NCI-H2171 (cell line): Measurements from ENCODE around the gene SRR.
"Not testable (repeated sequence)": the region's sequence is repeated elsewhere in the genome, so short reads cannot be mapped to it uniquely, and the experiment has no call there.

ENCODE experiments used
- DNase-seq: peaks from one replicate; lab custom pipeline; 2025; lab: John Stamatoyannopoulos, UW

Gene SRR

DNA sequence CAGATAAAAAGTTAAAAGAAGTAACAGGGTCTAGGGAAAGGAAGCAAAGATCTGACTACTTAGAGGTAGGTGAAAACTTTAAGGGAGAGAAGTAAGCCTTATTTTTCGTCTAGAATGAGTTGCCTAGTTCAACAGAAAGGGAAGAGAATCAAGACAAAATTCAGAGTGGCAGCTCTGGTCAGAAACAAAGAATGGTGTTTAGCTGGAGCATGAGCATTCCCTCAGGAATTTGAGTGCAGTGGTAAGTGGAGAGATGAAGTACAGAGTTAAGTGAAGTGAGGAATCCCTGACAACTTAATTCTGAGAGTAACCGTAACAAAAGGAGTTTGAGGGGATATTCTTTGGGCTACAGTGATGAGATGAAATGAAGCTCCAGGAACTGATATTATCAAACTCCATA lies 11.7 kb upstream of the SRR start:
- no peak for DNase-seq

GRCh38 chr17:2295575-2295974 lies 8.2 kb upstream of the SRR start:
- DNase-seq: no peak

- DNase-seq: no peak
Measured at GRCh38 chr17:2297023-2297422, 6.7 kb upstream of the SRR start.

DNA sequence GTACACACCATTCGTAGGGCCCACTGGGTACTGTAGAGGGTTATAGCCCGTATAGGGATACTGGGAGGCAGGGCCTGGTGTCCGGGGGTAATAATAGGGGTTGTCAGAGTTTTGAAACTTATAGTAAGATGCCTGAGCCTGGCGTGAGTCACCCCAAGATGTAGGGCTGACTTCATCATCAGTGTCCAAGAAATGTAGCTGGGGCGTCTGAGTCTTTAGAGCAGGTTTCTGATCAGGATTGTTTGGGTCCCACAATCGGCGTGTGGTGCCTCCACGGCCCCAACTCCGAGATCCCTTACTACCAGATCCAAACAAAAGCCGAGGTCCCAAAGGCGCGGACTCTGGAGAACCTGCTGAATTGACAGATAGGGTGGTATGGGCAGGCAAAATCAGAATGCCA lies 4.6 kb upstream of the SRR start:
- no peak for DNase-seq

DNA sequence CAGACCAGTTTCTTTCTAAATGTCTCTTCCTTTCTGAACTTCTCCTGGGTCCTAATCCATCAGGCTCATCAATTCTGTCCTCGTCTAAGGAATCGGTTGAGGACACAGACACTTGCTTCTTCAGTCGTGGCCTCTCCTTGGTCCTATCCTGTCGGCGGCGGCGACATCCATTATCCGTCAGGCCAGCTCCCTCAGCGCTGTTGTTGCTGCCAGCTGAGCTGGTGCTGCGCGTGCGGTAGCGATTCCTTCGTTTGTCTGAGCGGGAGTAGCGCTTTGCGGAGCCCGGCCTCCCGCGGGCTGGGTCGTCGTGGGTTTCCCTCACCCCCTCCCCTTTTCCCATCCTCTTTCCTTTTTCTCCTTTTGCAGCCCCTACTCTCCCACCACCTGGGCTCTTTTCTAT lies 4.0 kb upstream of the SRR start:
- DNase-seq: no peak

- no peak for DNase-seq
Measured at GRCh38 chr17:2302778-2303203, 959 bp upstream of the SRR start.

- DNase-seq: no peak
Measured at GRCh38 chr17:2304931-2305330, 1.2 kb downstream of the SRR start.

- peak; percentile 14 for DNase-seq
Measured at GRCh38 chr17:2309338-2310154, 5.8 kb downstream of the SRR start.

GRCh38 chr17:2312736-2313135 lies 9.0 kb downstream of the SRR start:
- DNase-seq: no peak

DNA sequence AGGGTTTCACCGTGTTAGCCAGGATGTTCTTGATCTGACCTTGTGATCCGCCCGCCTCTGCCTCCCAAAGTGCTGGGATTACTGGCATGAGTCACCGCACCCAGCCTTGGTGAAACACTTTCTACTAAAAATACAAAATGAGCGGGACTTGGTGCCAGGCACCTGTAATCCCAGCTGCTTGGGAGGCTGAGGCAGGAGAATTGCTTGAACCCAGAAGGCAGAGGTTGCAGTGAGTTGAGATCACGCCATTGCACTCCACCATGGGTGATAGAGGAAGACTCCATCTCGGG lies 13.1 kb downstream of the SRR start:
- DNase-seq: not testable (repeated sequence)

GRCh38 chr17:2317796-2318195 lies 14.0 kb downstream of the SRR start:
- no peak for DNase-seq

- DNase-seq: no peak
Measured at GRCh38 chr17:2319051-2319450, 15.3 kb downstream of the SRR start.

GRCh38 chr17:2321399-2321798 lies 17.6 kb downstream of the SRR start:
- no peak for DNase-seq

DNA sequence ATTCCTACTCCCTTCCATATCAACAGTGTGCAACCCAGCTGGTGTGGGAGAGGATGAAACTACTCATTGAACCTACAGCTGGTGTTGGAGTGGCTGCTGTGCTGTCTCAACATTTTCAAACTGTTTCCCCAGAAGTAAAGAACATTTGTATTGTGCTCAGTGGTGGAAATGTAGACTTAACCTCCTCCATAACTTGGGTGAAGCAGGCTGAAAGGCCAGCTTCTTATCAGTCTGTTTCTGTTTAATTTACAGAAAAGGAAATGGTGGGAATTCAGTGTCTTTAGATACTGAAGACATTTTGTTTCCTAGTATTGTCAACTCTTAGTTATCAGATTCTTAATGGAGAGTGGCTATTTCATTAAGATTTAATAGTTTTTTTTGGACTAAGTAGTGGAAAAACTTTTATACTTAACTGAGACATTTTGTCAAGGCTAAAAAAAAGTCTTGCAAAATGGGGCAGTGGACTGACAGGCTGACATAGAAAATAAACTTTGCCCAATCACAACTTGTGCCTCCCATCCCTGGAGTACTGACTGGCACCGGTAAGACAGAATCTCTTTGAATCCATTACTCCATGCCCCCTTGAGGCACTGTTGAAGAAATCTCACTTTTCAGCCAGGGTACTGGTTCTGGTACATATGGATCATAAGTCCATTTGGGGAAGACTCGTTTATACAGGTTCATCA lies 20.0 kb downstream of the SRR start:
- DNase-seq: no peak

DNA sequence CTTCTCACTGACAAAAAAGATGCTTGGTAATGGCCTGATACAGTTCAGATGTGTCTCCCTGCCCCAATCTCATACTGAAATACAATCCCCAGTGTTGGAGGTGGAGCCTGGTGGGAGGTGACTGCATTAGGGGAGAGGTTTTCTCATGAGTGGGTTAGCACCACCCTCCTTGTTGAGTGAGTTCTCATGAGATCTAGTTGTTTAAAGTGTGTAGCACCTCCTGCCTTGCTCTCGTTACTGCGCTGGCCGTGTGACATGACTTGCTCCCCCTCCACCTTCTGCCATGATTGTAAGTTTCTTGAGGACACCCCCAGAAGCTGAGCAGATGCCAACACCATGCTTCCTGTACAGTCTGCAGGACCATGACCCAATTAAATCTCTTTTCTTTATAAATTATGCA lies 27.6 kb downstream of the SRR start:
- DNase-seq: no peak

- DNase-seq: no peak
Measured at GRCh38 chr17:2335726-2336214, 32.0 kb downstream of the SRR start.

DNA sequence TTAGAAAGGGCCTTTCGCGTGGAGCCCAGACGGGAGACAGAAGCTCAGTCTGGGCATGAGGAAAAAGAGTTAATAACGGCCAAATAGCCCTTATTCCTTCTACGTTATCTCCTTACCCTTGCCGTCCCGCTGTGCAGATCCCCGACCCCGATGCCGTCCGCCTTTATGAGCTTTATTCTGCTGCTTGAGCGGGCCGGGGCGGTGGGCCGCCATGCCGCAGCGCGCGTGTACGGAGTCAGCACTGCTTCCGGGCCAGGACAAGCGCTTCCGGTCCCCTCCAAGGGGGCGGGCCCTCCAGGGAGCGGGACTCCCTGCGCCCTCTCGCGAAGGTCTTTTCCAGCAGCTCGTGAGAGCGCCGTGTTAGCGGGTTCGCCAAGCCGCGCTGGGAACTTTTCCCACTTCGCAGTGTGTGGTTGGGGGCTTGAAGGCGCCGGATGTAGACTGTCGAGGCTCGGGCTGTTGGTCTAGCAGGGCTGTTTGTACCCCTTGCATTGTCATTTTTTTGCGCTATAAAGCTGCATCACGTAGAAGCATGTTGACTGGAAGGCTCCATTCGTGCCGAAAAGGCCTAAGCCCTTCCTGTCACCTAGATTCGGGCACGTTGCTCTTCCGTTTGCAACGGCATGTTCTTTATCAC lies 32.6 kb downstream of the SRR start, which contains the start of gene TSR1:
Gene TSR1, minus strand, starts transcription at position 243 of the 637 bp plus-strand sequence. Its CDS starts 30 bp downstream, at position 213.
- DNase-seq: peak; percentile 90

GRCh38 chr17:2336852-2337543 lies 33.2 kb downstream of the SRR start, which contains the start of gene SGSM2:
TSS of gene SGSM2 (plus strand) at chr17:2337501. CDS start at chr17:2337689, 188 bp downstream.
- peak; percentile 80 for DNase-seq

GRCh38 chr17:2337544-2338314 lies 34.0 kb downstream of the SRR start:
- peak; percentile 29 for DNase-seq

DNA sequence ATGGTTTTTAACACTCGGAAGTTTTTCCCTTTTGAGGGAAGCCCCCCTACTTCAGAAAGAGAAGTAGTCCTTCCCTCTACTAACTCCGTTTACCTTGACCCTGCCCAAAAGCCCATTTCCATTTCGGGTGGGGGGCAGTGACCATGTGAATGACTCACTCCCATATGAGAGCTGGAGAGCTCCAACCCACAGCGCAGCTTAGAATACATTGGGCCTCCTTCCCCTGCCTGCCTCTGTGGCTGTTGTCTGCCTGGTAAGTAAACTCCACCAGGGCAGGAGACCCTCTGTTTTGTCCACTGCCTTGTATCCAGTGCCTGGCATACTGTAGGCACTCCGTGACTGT lies 34.5 kb downstream of the SRR start:
- no peak for DNase-seq

DNA sequence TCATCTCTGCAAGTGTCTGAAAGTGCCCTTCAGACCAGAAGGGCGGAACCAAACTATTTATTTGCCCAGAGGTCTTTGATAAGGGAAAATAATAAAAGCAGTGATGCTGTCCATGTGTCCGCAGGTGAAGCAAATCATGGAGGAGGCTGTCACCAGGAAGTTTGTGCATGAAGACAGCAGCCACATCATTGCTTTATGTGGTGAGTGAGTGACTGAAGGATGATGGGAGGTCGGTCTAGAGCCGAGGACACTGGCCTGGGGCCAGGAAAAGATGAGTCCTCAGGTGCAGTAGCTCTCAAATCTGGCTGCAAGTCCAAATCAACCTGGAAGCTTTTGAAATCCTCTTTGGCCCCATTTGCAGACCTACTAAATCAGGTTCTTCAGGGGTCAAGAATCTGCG lies 39.7 kb downstream of the SRR start:
- no peak for DNase-seq

DNA sequence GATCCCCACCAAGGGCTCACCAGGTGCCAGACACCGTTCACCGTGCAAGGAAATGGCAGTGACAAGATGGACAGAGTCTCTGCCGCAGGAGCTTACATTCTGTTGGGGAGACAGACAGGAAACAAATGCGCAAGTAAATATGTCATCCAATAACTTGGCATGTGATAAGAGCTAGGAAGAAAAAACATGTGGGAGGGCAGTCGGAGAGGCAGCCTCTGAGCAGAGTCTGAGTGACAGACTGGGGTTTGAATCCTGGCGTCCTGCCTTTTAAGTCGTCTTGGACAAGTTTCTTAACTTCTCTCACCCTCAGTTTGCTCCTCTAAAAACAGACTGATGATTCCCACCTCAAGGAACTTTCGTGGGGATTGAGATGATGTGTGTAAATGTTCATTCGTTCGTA lies 40.8 kb downstream of the SRR start:
- no peak for DNase-seq
